Epidermal melanocyte (primary cell): ENCODE data around the gene SCCPDH.

Experiments
- DNase-seq: peaks from one replicate; pipeline ENCODE4 v3.0.0; 2011; ENCODE audit warnings: low spot score; ENCODE audit not compliant: insufficient read length

SCCPDH gene

GRCh38 chr1:246748867-246749266 is 24.7 kb downstream of the SCCPDH start:
- DNase-seq, result no peak

- no peak for DNase-seq
Measured at GRCh38 chr1:246750752-246751151, 26.5 kb downstream of the SCCPDH start.

- DNase-seq, result no peak
Measured at GRCh38 chr1:246753670-246754535, 29.7 kb downstream of the SCCPDH start.

- DNase-seq, result no peak
Measured at GRCh38 chr1:246755419-246755818, 31.2 kb downstream of the SCCPDH start.

- DNase-seq, result no peak
Measured at GRCh38 chr1:246760422-246761347, 36.5 kb downstream of the SCCPDH start.

- DNase-seq, result no peak
Measured at GRCh38 chr1:246761396-246761795, 37.2 kb downstream of the SCCPDH start.

- DNase-seq, result no peak
Measured at GRCh38 chr1:246765521-246765920, 41.3 kb downstream of the SCCPDH start.

- DNase-seq, result no peak
Measured at GRCh38 chr1:246768403-246769020, 44.3 kb downstream of the SCCPDH start.

GRCh38 chr1:246769306-246769705 is 45.1 kb downstream of the SCCPDH start:
- DNase-seq, result no peak

GRCh38 chr1:246771366-246771765 is 47.2 kb downstream of the SCCPDH start:
- DNase-seq, result no peak

GRCh38 chr1:246772686-246773085 is 48.5 kb downstream of the SCCPDH start:
- no peak for DNase-seq

GRCh38 chr1:246773213-246773641 is 49.0 kb downstream of the SCCPDH start:
- no peak for DNase-seq

- no peak for DNase-seq
Measured at GRCh38 chr1:246775531-246776385, 51.5 kb downstream of the SCCPDH start.

- DNase-seq, result no peak
Measured at GRCh38 chr1:246776923-246777322, 52.7 kb downstream of the SCCPDH start.

GRCh38 chr1:246778663-246779062 is 54.5 kb downstream of the SCCPDH start:
- no peak for DNase-seq

- no peak for DNase-seq
Measured at GRCh38 chr1:246779561-246780175, 55.5 kb downstream of the SCCPDH start.

GRCh38 chr1:246780264-246780663 is 56.1 kb downstream of the SCCPDH start:
- DNase-seq, result no peak

- no peak for DNase-seq
Measured at GRCh38 chr1:246781212-246781611, 57.0 kb downstream of the SCCPDH start.

- DNase-seq, result no peak
Measured at GRCh38 chr1:246782120-246782900, 58.1 kb downstream of the SCCPDH start.
